ENCODE data around the gene TMEM184B. TPM values are rescaled to one million over a fixed set of nuclear protein-coding genes. Genes with fewer than 3 reads are reported as not detected.

The TMEM184B gene
- total RNA-seq, 3 donors from 2014 or later (not counting 1 experiment from before 2014, with no cell fraction given), result 58.1 to 72.5 (median 68.6) TPM

DNA sequence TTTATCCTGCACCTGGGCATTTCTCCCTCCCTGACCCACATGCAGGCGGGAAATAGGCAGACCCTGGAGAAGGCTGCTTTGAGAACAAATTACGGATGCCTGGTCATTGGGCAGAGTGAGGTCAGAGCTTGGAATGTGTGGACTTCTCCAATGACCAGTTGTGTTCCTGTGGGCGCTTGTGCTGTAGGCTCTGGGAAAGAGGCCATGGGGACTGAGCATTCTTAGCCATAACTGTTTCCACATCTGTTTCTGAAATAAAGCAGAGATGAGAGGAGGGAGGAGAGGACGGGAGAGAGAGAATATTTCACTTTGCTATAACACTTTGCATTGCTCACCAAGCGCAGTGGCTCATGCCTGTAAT lies 11.2 kb upstream of the TMEM184B start:
- no peak overlapping the region for H3K4me3 Mint-ChIP-seq
- no peak overlapping the region for H3K27ac Mint-ChIP-seq
- 100% methylated on average over 4 of the region's 5 CpGs for WGBS (ENCODE audit: insufficient coverage)
- no peaks in the 10 kb centered on the region for H3K36me3 Mint-ChIP-seq
- Histone ChIP-seq H3K27ac (ENCODE audit: low read length) (no peak overlapping the region), H3K4me1 (ENCODE audit: control insufficient read depth, insufficient read depth, low read length) (no peaks in the 10 kb centered on the region), H3K9me3 (ENCODE audit: control insufficient read depth, insufficient read depth, low read length) (no peaks in the 10 kb centered on the region), H3K4me3 (ENCODE audit: low read length) (no peak overlapping the region), H3K36me3 (ENCODE audit: control insufficient read depth, insufficient read depth, low read length) (no peaks in the 10 kb centered on the region), H3K27me3 (ENCODE audit: control insufficient read depth, insufficient read depth, low read length) (no peaks in the 10 kb centered on the region)
- intact Hi-C loops (cut with micrococcal nuclease), result no loop called here
- no peaks in the 10 kb centered on the region for H3K4me1 Mint-ChIP-seq
- H3K27me3 Mint-ChIP-seq (ENCODE audit: low read depth in 2 of 2), result no peaks in the 10 kb centered on the region
- ATAC-seq, result no peak
- no peak for TF ChIP-seq CTCF (IDR thresholded peaks at IDR 0.05)
- H3K9me3 Mint-ChIP-seq, result no peaks in the 10 kb centered on the region
- no peak for DNase-seq

- Histone ChIP-seq H3K4me1 (ENCODE audit: control insufficient read depth, insufficient read depth, low read length) (no peaks in the 10 kb centered on the region), H3K36me3 (ENCODE audit: control insufficient read depth, insufficient read depth, low read length) (no peaks in the 10 kb centered on the region), H3K9me3 (ENCODE audit: control insufficient read depth, insufficient read depth, low read length) (no peaks in the 10 kb centered on the region), H3K4me3 (ENCODE audit: low read length) (no peak overlapping the region), H3K27ac (ENCODE audit: low read length) (no peak overlapping the region), H3K27me3 (ENCODE audit: control insufficient read depth, insufficient read depth, low read length) (no peaks in the 10 kb centered on the region)
- TF ChIP-seq CTCF (IDR thresholded peaks at IDR 0.05), result no peak
- Mint-ChIP-seq H3K9me3 (no peaks in the 10 kb centered on the region), H3K36me3 (no peaks in the 10 kb centered on the region), H3K4me3 (no peak overlapping the region), H3K27me3 (ENCODE audit: low read depth in 2 of 2) (no peaks in the 10 kb centered on the region), H3K4me1 (no peaks in the 10 kb centered on the region), H3K27ac (no peak overlapping the region)
- DNase-seq, result no peak
- intact Hi-C loops (cut with micrococcal nuclease), result no loop called here
- WGBS (ENCODE audit: insufficient coverage), result 95% methylated on average over 9 of the region's 9 CpGs
- no peak for ATAC-seq
Measured at GRCh38 chr22:38282397-38282796, 9.6 kb upstream of the TMEM184B start.

DNA sequence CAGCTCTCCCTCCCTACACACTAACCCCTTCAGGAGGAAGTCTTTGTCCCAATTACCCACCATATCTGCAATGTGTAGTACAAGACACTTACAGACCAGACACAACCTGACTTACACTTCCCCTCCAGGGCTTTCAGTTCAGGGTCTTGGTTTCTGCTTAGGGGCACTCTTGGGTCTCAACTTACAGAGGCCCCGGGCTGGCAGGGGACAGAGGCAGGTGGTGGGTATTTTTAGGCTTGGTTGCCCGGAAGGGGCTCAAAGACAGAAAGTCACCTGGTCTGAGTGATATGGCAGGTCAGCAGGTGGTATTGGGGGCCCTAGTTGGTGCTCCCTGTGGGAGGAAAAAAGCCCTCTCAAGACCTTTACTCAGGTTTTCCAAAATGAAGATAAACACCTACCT lies 3.4 kb upstream of the TMEM184B start:
- no peak overlapping the region for H3K27ac ChIP-seq (ENCODE audit: low read length)
- no peak for DNase-seq
- peaks cover 21% of the 10 kb centered on the region for H3K4me1 ChIP-seq (ENCODE audit: control insufficient read depth, insufficient read depth, low read length)
- Mint-ChIP-seq H3K27me3 (ENCODE audit: low read depth in 2 of 2) (peaks cover 0 to 3% of the 10 kb centered on the region in 2 donors), H3K36me3 (no peaks in the 10 kb centered on the region), H3K27ac (no peak overlapping the region), H3K9me3 (no peaks in the 10 kb centered on the region), H3K4me3 (no peak overlapping the region), H3K4me1 (peaks cover 17 to 24% of the 10 kb centered on the region in 2 donors)
- H3K9me3 ChIP-seq (ENCODE audit: control insufficient read depth, insufficient read depth, low read length), result no peaks in the 10 kb centered on the region
- 4% methylated on average over 2 of the region's 2 CpGs for WGBS (ENCODE audit: insufficient coverage)
- intact Hi-C loops (cut with micrococcal nuclease), result no loop called here
- no peaks in the 10 kb centered on the region for H3K27me3 ChIP-seq (ENCODE audit: control insufficient read depth, insufficient read depth, low read length)
- no peak for TF ChIP-seq CTCF (IDR thresholded peaks at IDR 0.05)
- H3K36me3 ChIP-seq (ENCODE audit: control insufficient read depth, insufficient read depth, low read length), result no peaks in the 10 kb centered on the region
- no peak for ATAC-seq
- no peak overlapping the region for H3K4me3 ChIP-seq (ENCODE audit: low read length)

GRCh38 chr22:38273135-38273826 lies 471 bp upstream of the TMEM184B start:
- no peaks in the 10 kb centered on the region for H3K27me3 ChIP-seq (ENCODE audit: control insufficient read depth, insufficient read depth, low read length)
- H3K4me3 Mint-ChIP-seq, result peak overlapping the region; percentile 90
- no peak for TF ChIP-seq CTCF (IDR thresholded peaks at IDR 0.05)
- DNase-seq, result peak in 1 of 2 donors; percentile 49
- intact Hi-C loops (cut with micrococcal nuclease), result loop anchor here (2.0 kb wide), 1 partner anchor 44 kb away; the partner anchor contains the start of gene CSNK1E
- no peaks in the 10 kb centered on the region for H3K9me3 ChIP-seq (ENCODE audit: control insufficient read depth, insufficient read depth, low read length)
- H3K36me3 ChIP-seq (ENCODE audit: control insufficient read depth, insufficient read depth, low read length), result no peaks in the 10 kb centered on the region
- WGBS (ENCODE audit: insufficient coverage), result 23% methylated on average over 26 of the region's 26 CpGs
- H3K4me3 ChIP-seq (ENCODE audit: low read length), result peak overlapping the region; percentile 87
- no peaks in the 10 kb centered on the region for H3K36me3 Mint-ChIP-seq
- peaks cover 50% of the 10 kb centered on the region for H3K4me1 ChIP-seq (ENCODE audit: control insufficient read depth, insufficient read depth, low read length)
- peaks cover 37 to 53% of the 10 kb centered on the region in 2 donors for H3K4me1 Mint-ChIP-seq
- peak overlapping the region; percentile 96 for H3K27ac ChIP-seq (ENCODE audit: low read length)
- no peak for ATAC-seq
- H3K27me3 Mint-ChIP-seq (ENCODE audit: low read depth in 2 of 2), result peaks cover 0 to 3% of the 10 kb centered on the region in 2 donors
- H3K9me3 Mint-ChIP-seq, result no peaks in the 10 kb centered on the region
- H3K27ac Mint-ChIP-seq, result peak overlapping the region; percentile 92 to 96
